HCT116 (cell line): Measurements from ENCODE around the gene PPIH. TPM values are rescaled to one million over a fixed set of nuclear protein-coding genes. Genes with fewer than 3 reads are reported as not detected.

Experiments used
- ATAC-seq: fragments of 200-7000 bp; cut with Tn5 transposase; 2 replicates; pipeline ENCODE4 v1.9.1; 2020; ENCODE audit warnings: mild to moderate bottlenecking, moderate library complexity
- BruUV-seq: library from RNA; stranded (reverse); fragments of 400-500 nt; replicated peaks from 2 replicates; lab custom pipeline; 2021; lab: Mats Ljungman, UMichigan
- CTCF ChIA-PET: fragments of 300-600 bp; sonication (Branson Sonifier 250); formaldehyde crosslinking; loops from one replicate; lab custom pipeline; 2021; ENCODE audit warnings: antibody characterized with exemption; lab: Charles Lee
- POLR2A ChIA-PET: fragments of 300-600, 350-600 bp; sonication (Branson Sonifier 250); formaldehyde crosslinking; loops from one replicate; lab custom pipeline; 2021; ENCODE audit warnings: antibody characterized with exemption; lab: Charles Lee
- RAD21 ChIA-PET, 2 experiments: fragments of 300-600 bp; sonication (Branson Sonifier 250); formaldehyde crosslinking; loops; one replicate each; lab custom pipeline; 2023; ENCODE audit warnings: low total read pairs in 2 of 2; ENCODE audit not compliant: uncharacterized antibody in 2 of 2, unreplicated experiment in 2 of 2, low non-redundant PET in 1 of 2; lab: Charles Lee
- DNase-seq: peaks from one replicate; pipeline ENCODE4 v3.0.0-alpha.2; 2010; ENCODE audit warnings: low read depth, low spot score
- H2AFZ ChIP-seq: fragments of 200-600 bp; shearing (Covaris generic), sonication (generic); 2 replicates; pipeline ENCODE4 v1.6.1; 2017; ENCODE audit warnings: low read depth, mixed run types, mixed read lengths, antibody characterized with exemption, low read length; ENCODE audit not compliant: poor library complexity, severe bottlenecking
- H3K27ac ChIP-seq: 2 replicates; pipeline ENCODE4 v1.5.1; 2012; ENCODE audit warnings: low read depth, low read length
- H3K27me3 ChIP-seq: fragments of 200-600 bp; sonication (generic); 2 replicates; pipeline ENCODE4 v1.6.1; 2016; ENCODE audit warnings: mixed run types, low read length, mixed read lengths; ENCODE audit not compliant: insufficient read depth
- H3K36me3 ChIP-seq, 2 experiments: fragments of 200-500 bp in 1 of 2; fragments of 200-600 bp in 1 of 2; sonication (Bioruptor generic) in 1 of 2; sonication (generic) in 1 of 2; 2 replicates each; pipeline versions ENCODE4 v1.5.1 to v1.6.1; 2014 to 2016; ENCODE audit warnings: low read length in 2 of 2, inconsistent platforms in 1 of 2, mixed read lengths in 1 of 2, mixed run types in 1 of 2; ENCODE audit not compliant: insufficient read depth in 2 of 2, control insufficient read depth in 1 of 2
- H3K4me1 ChIP-seq, 2 experiments: fragments of 200-600 bp in 1 of 2; sonication (generic) in 1 of 2; 2 replicates each; pipeline versions ENCODE4 v1.5.1 to v1.6.1; 2012 to 2017; ENCODE audit warnings: low read length in 2 of 2, inconsistent platforms in 1 of 2, mild to moderate bottlenecking in 1 of 2, mixed read lengths in 1 of 2, mixed run types in 1 of 2, moderate library complexity in 1 of 2; ENCODE audit not compliant: insufficient read depth in 2 of 2, control insufficient read depth in 1 of 2
- H3K4me2 ChIP-seq: fragments of 200-600 bp; sonication (generic); 2 replicates; pipeline ENCODE4 v1.6.1; 2017; ENCODE audit warnings: mixed run types, low read length, mixed read lengths
- H3K4me3 ChIP-seq, 2 experiments: fragments of 200-600 bp in 1 of 2; sonication (generic) in 1 of 2; replicated peaks in 1 of 2; 2 replicates each; pipeline ENCODE4 v1.5.1; 2011 to 2016; ENCODE audit warnings: low read length in 2 of 2, control low read depth in 1 of 2, low read depth in 1 of 2, mild to moderate bottlenecking in 1 of 2, mixed read lengths in 1 of 2, mixed run types in 1 of 2
- H3K79me2 ChIP-seq: fragments of 200-600 bp; sonication (generic); 2 replicates; pipeline ENCODE4 v1.6.1; 2017; ENCODE audit warnings: mild to moderate bottlenecking, mixed run types, low read length, moderate library complexity, mixed read lengths; ENCODE audit not compliant: insufficient read depth
- H3K9ac ChIP-seq: fragments of 200-600 bp; sonication (generic); 2 replicates; pipeline ENCODE4 v1.6.1; 2016; ENCODE audit warnings: low read length, mixed read lengths
- H3K9me2 ChIP-seq: fragments of 200-600 bp; sonication (generic), shearing (Covaris generic); 2 replicates; pipeline ENCODE4 v1.6.1; 2017; ENCODE audit warnings: mixed run types, mild to moderate bottlenecking, moderate library complexity; ENCODE audit not compliant: insufficient read depth
- H3K9me3 ChIP-seq, 2 experiments: fragments of 200-500 bp in 1 of 2; fragments of 200-600 bp in 1 of 2; sonication (Bioruptor generic) in 1 of 2; sonication (generic) in 1 of 2; 2 replicates each; pipeline ENCODE4 v1.6.1; 2014 to 2017; ENCODE audit warnings: low read length in 2 of 2, mixed read lengths in 2 of 2, inconsistent platforms in 1 of 2, low read depth in 1 of 2, mild to moderate bottlenecking in 1 of 2, mixed run types in 1 of 2, moderate library complexity in 1 of 2; ENCODE audit not compliant: control insufficient read depth in 1 of 2, insufficient read depth in 1 of 2
- H4K20me1 ChIP-seq: fragments of 200-600 bp; sonication (generic), shearing (Covaris generic); 2 replicates; pipeline ENCODE4 v1.6.1; 2017; ENCODE audit warnings: mixed run types, mild to moderate bottlenecking, moderate library complexity; ENCODE audit not compliant: insufficient read depth
- CTCF ChIP-seq, 3 experiments: fragments of 200-600 bp in 1 of 3; sonication (generic) in 1 of 3; IDR thresholded peaks in 2 of 3; conservative IDR thresholded peaks in 1 of 3; 2 replicates each; pipeline ENCODE4 v1.5.1; 2012 to 2017; ENCODE audit warnings: low read depth in 2 of 3, low read length in 2 of 3, antibody characterized with exemption in 1 of 3, borderline replicate concordance in 1 of 3, control low read depth in 1 of 3, mild to moderate bottlenecking in 1 of 3, mixed read lengths in 1 of 3, mixed run types in 1 of 3, moderate library complexity in 1 of 3; ENCODE audit not compliant: insufficient read depth in 1 of 3
- ELF1 ChIP-seq: IDR thresholded peaks from 2 replicates; pipeline ENCODE4 v1.6.1; 2012; ENCODE audit warnings: low read depth, borderline replicate concordance
- EZH2phosphoT487 ChIP-seq: fragments of 200-600 bp; IDR thresholded peaks from 2 replicates; pipeline ENCODE4 v1.6.1; 2018; ENCODE audit warnings: antibody characterized with exemption, borderline replicate concordance
- FOSL1 ChIP-seq: IDR thresholded peaks from 2 replicates; pipeline ENCODE4 v1.6.1; 2012; ENCODE audit warnings: low read depth
- JUND ChIP-seq: IDR thresholded peaks from 2 replicates; pipeline ENCODE4 v1.6.1; 2012
- MAX ChIP-seq: IDR thresholded peaks from 2 replicates; pipeline ENCODE4 v1.6.1; 2012
- SP1 ChIP-seq: IDR thresholded peaks from 2 replicates; pipeline ENCODE4 v1.6.1; 2012; ENCODE audit warnings: low read depth
- YY1 ChIP-seq: IDR thresholded peaks from 2 replicates; pipeline ENCODE4 v1.6.1; 2011; ENCODE audit warnings: low read length, low read depth, moderate library complexity, mild to moderate bottlenecking; ENCODE audit not compliant: insufficient replicate concordance; ENCODE audit errors: extremely low read depth
- ZFX ChIP-seq: fragments of 450-650 bp; IDR thresholded peaks from 2 replicates; pipeline ENCODE4 v1.6.1; 2017
- intact Hi-C: fragments of 100-400 bp; cut with micrococcal nuclease; formaldehyde crosslinking; loops from 2 replicates; pipeline ENCODE4 v1.10.0; 2022
- total RNA-seq: library from RNA; stranded (reverse); gene quantifications from one replicate; pipeline ENCODE4 v1.2.1, GENCODE V29; 2021; ENCODE audit not compliant: unreplicated experiment

The PPIH gene
- total RNA-seq, 1 experiment from 2014 or later, result 100 TPM

- TF ChIP-seq ELF1 (no peak), SP1 (no peak), YY1 (no peak), MAX (no peak), CTCF (IDR thresholded peaks at IDR 0.05 in 2 of 3, conservative IDR thresholded peaks at IDR 0.05 in 1 of 3; ENCODE audit: borderline replicate concordance in 1 of 3, insufficient read depth in 1 of 3, low read depth in 2 of 3, low read length in 2 of 3) (no peak), EZH2phosphoT487 (no peak), FOSL1 (no peak), ZFX (no peak), JUND (no peak)
- ChIA-PET RAD21 (no interaction called here), POLR2A (interaction anchor here (0.6 kb wide), 1 partner anchor 20 kb away, joined by 3 read pairs; no protein-coding TSS in a partner anchor), CTCF (no interaction called here)
- Histone ChIP-seq H3K4me2 (no peak overlapping the region), H3K9me3 (no peaks in the 10 kb centered on the region), H3K9ac (no peak overlapping the region), H2AFZ (no peak overlapping the region), H3K27ac (no peak overlapping the region), H3K4me1 (peaks cover 8 to 27% of the 10 kb centered on the region in 2 experiments), H3K79me2 (peaks cover 40% of the 10 kb centered on the region), H3K9me2 (no peaks in the 10 kb centered on the region), H3K4me3 (no peak overlapping the region), H3K36me3 (peaks cover 12 to 34% of the 10 kb centered on the region in 2 experiments; a peak in 3 of 4 replicates), H4K20me1 (peaks cover 18% of the 10 kb centered on the region; the same call in 1 of the 2 replicates), H3K27me3 (no peaks in the 10 kb centered on the region)
- no TSS peak for BruUV-seq
- intact Hi-C loops, result no loop called here
- ATAC-seq (no peak), DNase-seq (no peak)
Measured at GRCh38 chr1:42680055-42680454, 21.8 kb downstream of the PPIH start.
